Prostate gland (tissue), 2 donors: ENCODE results near the gene NUP43. TPM values are rescaled to one million over a fixed set of nuclear protein-coding genes. Genes with fewer than 3 reads are reported as not detected.

Source experiments
- DNase-seq: peaks from one replicate; pipeline ENCODE4 v3.0.0-alpha.2; 2019; ENCODE audit warnings: low spot score
- H3K27ac ChIP-seq, 2 donors: fragments of 200-600 bp; sonication (generic); 2 replicates each; pipeline ENCODE4 v1.5.1; 2017 to 2019
- H3K27me3 ChIP-seq: fragments of 200-600 bp; sonication (generic); replicated peaks from 2 replicates; pipeline ENCODE4 v1.5.1; 2019; ENCODE audit not compliant: insufficient read depth
- H3K36me3 ChIP-seq, 2 donors: fragments of 200-600 bp; sonication (generic); 1 replicate in 1 of 2; 2 replicates in 1 of 2; pipeline versions ENCODE4 v1.5.1 to v1.8.1; 2017 to 2019
- H3K4me1 ChIP-seq: fragments of 200-600 bp; sonication (generic); replicated peaks from 2 replicates; pipeline ENCODE4 v1.5.1; 2019
- H3K4me3 ChIP-seq, 2 donors: fragments of 200-600 bp; sonication (generic); 2 replicates each; pipeline ENCODE4 v1.5.1; 2017 to 2019
- H3K9me3 ChIP-seq: fragments of 200-600 bp; sonication (generic); 2 replicates; pipeline ENCODE4 v1.5.1; 2017
- POLR2A ChIP-seq: fragments of 450-650 bp; IDR thresholded peaks from one replicate; pipeline ENCODE4 v1.6.1; 2016; ENCODE audit warnings: antibody characterized with exemption, mild to moderate bottlenecking
- POLR2AphosphoS5 ChIP-seq: sonication (generic); formaldehyde crosslinking; IDR thresholded peaks from one replicate; pipeline ENCODE4 v1.6.1; 2017; ENCODE audit warnings: antibody characterized with exemption
- WGBS: methylation state at CpG from one replicate; pipeline ENCODE4 v1.1.5; 2018; 5-methylcytosine and 5-hydroxymethylcytosine counted together
- intact Hi-C: fragments of 100-400 bp; cut with DNase I; formaldehyde crosslinking; loops from one replicate; pipeline ENCODE4 v1.14.2; 2022
- total RNA-seq, 2 donors: library from RNA; depleted of rRNA; stranded (reverse); fragments of >200 nt; gene quantifications; one replicate each; pipeline ENCODE4 v1.1.0, GENCODE V29; 2016
- TF ChIP-seq, protein P1 (sequence below), 4 experiments: fragments of 200-600 bp in 2 of 4; fragments of 450-650 bp in 2 of 4; sonication (generic) in 2 of 4; IDR thresholded peaks; 1 replicate in 3 of 4; 2 replicates in 1 of 4; pipeline ENCODE4 v1.5.1; 2016 to 2019; ENCODE audit warnings: antibody characterized with exemption in 4 of 4, mild to moderate bottlenecking in 2 of 4, moderate library complexity in 2 of 4

NUP43 gene
- total RNA-seq, 2 donors from 2014 or later: 23.6 to 32.9 TPM

GRCh38 chr6:149734915-149735314 lies 11.4 kb downstream of the NUP43 start:
- no peaks in the 10 kb centered on the region for H3K27me3 ChIP-seq
- no peaks in the 10 kb centered on the region for H3K9me3 ChIP-seq
- H3K4me1 ChIP-seq: no peaks in the 10 kb centered on the region
- intact Hi-C loops: no loop called here
- no peak overlapping the region for H3K4me3 ChIP-seq
- DNase-seq: no peak
- no peaks in the 10 kb centered on the region for H3K36me3 ChIP-seq
- no peak overlapping the region for H3K27ac ChIP-seq
- WGBS: 93% methylated on average over 1 of the region's 1 CpG
- no peak for TF ChIP-seq POLR2AphosphoS5
- no peak for TF ChIP-seq POLR2A
- TF ChIP-seq, protein P1, sequence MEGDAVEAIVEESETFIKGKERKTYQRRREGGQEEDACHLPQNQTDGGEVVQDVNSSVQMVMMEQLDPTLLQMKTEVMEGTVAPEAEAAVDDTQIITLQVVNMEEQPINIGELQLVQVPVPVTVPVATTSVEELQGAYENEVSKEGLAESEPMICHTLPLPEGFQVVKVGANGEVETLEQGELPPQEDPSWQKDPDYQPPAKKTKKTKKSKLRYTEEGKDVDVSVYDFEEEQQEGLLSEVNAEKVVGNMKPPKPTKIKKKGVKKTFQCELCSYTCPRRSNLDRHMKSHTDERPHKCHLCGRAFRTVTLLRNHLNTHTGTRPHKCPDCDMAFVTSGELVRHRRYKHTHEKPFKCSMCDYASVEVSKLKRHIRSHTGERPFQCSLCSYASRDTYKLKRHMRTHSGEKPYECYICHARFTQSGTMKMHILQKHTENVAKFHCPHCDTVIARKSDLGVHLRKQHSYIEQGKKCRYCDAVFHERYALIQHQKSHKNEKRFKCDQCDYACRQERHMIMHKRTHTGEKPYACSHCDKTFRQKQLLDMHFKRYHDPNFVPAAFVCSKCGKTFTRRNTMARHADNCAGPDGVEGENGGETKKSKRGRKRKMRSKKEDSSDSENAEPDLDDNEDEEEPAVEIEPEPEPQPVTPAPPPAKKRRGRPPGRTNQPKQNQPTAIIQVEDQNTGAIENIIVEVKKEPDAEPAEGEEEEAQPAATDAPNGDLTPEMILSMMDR (IDR thresholded peaks at IDR 0.05): no peak

- no peak overlapping the region for H3K4me3 ChIP-seq
- no peak overlapping the region for H3K27ac ChIP-seq
- no peaks in the 10 kb centered on the region for H3K9me3 ChIP-seq
- no peaks in the 10 kb centered on the region for H3K27me3 ChIP-seq
- no peak for DNase-seq
- H3K36me3 ChIP-seq: no peaks in the 10 kb centered on the region
- 96% methylated on average over 2 of the region's 2 CpGs for WGBS
- no peaks in the 10 kb centered on the region for H3K4me1 ChIP-seq
- TF ChIP-seq, protein P1 (IDR thresholded peaks at IDR 0.05): no peak
- TF ChIP-seq POLR2A (no peak), POLR2AphosphoS5 (no peak)
- intact Hi-C loops: no loop called here
Measured at GRCh38 chr6:149733089-149733720, 13.1 kb downstream of the NUP43 start.

- no peak for DNase-seq
- no peak overlapping the region for H3K4me3 ChIP-seq
- no peaks in the 10 kb centered on the region for H3K9me3 ChIP-seq
- H3K4me1 ChIP-seq: no peaks in the 10 kb centered on the region
- no peaks in the 10 kb centered on the region for H3K36me3 ChIP-seq
- no peak overlapping the region for H3K27ac ChIP-seq
- 94% methylated on average over 8 of the region's 8 CpGs for WGBS
- TF ChIP-seq, protein P1 (IDR thresholded peaks at IDR 0.05): no peak
- TF ChIP-seq POLR2A (no peak), POLR2AphosphoS5 (no peak)
- intact Hi-C loops: loop anchor here (10.0 kb wide), 2 partner anchors 135 to 195 kb away; partner anchors contain the start of genes LRP11 and RAET1G
- H3K27me3 ChIP-seq: no peaks in the 10 kb centered on the region
Measured at GRCh38 chr6:149729824-149730223, 16.5 kb downstream of the NUP43 start.

DNA sequence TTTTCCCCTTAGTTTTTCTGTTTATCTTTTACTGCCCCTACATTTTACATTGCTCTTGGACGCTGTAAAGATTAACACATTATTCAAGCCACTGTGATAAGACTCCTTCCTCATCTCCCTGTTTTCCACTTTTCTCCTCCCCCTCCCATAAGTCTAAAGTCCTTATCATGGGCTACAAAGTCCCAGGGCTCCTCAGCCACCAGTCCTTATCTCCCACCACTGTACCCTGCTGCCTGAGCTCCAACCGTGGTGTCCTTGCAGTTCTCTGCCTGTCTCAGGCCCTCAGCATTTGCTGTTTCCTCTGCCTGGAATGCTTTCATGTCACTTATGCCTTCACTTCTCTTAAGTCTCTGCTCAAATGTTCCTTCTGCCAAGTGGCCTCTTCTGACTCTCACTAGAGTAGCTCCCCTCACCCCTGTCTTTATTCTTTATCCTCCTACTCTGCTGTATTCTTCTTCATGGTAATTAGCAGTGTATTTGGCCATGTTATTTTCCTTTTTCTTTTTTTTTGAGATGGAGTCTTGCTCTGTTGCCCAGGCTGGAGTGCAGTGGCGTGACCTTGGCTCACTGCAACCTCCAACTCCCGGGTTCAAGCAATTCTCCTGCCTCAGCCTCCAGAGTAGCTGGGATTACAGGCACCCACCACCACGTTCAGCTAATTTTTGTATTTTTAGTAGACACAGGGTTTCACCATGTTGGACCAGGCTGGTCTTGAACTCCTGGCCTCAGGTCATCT lies 17.7 kb downstream of the NUP43 start:
- intact Hi-C loops: loop anchor here (10.0 kb wide), 2 partner anchors 136 to 196 kb away; partner anchors contain the start of genes LRP11 and RAET1G
- DNase-seq: no peak
- WGBS: 92% methylated on average over 5 of the region's 5 CpGs
- H3K4me3 ChIP-seq: no peak overlapping the region
- H3K27ac ChIP-seq: no peak overlapping the region
- no peaks in the 10 kb centered on the region for H3K36me3 ChIP-seq
- H3K9me3 ChIP-seq: no peaks in the 10 kb centered on the region
- H3K4me1 ChIP-seq: no peaks in the 10 kb centered on the region
- TF ChIP-seq, protein P1 (IDR thresholded peaks at IDR 0.05): no peak
- TF ChIP-seq POLR2A (no peak), POLR2AphosphoS5 (no peak)
- H3K27me3 ChIP-seq: no peaks in the 10 kb centered on the region
